ENCODE results near the gene GALNT13. TPM values are rescaled to one million over a fixed set of nuclear protein-coding genes. Genes with fewer than 3 reads are reported as not detected.

Gene GALNT13
- total and polyA plus RNA-seq, 2 experiments from 2014 or later = 1.3 to 3.1 TPM

DNA sequence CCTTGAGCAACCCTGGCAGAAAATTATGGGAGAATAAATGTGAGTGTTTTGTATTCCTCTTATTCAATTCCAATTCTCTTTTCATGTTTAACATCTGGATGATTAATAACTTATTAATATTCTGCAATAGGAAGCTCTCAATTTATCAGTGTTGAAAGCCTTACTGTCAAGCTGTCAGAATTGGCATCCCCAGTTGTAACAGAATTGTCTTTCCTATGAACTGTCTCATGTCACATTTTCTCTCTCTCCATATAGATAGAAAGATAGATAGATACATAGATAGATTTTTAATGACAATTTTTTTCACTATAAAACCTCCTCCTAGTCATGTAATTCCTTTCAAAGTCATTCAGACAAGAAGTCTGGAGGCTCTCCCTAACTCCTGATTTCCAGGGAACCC, 331.5 kb downstream of the GALNT13 start:
- DNase-seq (ENCODE audit: low read depth in 1 of 2, low spot score in 1 of 2) = no peak
- H3K36me3 ChIP-seq = no peaks in the 10 kb centered on the region
- H3K27me3 ChIP-seq = no peaks in the 10 kb centered on the region
- TF ChIP-seq, protein P1, sequence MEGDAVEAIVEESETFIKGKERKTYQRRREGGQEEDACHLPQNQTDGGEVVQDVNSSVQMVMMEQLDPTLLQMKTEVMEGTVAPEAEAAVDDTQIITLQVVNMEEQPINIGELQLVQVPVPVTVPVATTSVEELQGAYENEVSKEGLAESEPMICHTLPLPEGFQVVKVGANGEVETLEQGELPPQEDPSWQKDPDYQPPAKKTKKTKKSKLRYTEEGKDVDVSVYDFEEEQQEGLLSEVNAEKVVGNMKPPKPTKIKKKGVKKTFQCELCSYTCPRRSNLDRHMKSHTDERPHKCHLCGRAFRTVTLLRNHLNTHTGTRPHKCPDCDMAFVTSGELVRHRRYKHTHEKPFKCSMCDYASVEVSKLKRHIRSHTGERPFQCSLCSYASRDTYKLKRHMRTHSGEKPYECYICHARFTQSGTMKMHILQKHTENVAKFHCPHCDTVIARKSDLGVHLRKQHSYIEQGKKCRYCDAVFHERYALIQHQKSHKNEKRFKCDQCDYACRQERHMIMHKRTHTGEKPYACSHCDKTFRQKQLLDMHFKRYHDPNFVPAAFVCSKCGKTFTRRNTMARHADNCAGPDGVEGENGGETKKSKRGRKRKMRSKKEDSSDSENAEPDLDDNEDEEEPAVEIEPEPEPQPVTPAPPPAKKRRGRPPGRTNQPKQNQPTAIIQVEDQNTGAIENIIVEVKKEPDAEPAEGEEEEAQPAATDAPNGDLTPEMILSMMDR (IDR thresholded peaks at IDR 0.05; ENCODE audit: low read depth, low read length) = no peak
- H3K27ac ChIP-seq = no peak overlapping the region
- no peaks in the 10 kb centered on the region for H3K4me1 ChIP-seq (ENCODE audit: low read depth)
- no peak overlapping the region for H3K4me3 ChIP-seq
- H3K9me3 ChIP-seq (ENCODE audit: low read depth) = no peaks in the 10 kb centered on the region

DNA sequence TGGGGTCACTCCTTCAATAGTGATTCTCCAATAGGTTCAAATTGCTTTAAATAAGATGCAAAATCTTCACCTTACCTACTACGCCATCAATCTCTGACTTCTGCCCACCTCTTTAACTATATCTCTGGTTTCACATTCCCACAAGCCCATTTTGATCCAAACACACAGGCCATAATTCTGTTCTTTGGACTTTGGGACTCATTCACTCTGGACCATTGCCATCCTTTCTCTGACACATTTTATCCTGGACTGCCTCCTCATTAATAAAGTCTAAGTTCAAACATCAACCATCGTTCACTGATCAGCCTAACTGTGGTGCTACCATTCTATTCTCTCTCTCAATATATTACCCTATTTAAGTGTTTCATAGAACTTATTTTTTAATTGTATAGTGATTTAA, 332.2 kb downstream of the GALNT13 start:
- Histone ChIP-seq H3K9me3 (ENCODE audit: low read depth) (no peaks in the 10 kb centered on the region), H3K36me3 (no peaks in the 10 kb centered on the region), H3K27ac (no peak overlapping the region), H3K4me3 (no peak overlapping the region), H3K27me3 (no peaks in the 10 kb centered on the region), H3K4me1 (ENCODE audit: low read depth) (peaks cover 1% of the 10 kb centered on the region)
- TF ChIP-seq, protein P1 (IDR thresholded peaks at IDR 0.05; ENCODE audit: low read depth, low read length) = no peak
- no peak for DNase-seq (ENCODE audit: low read depth in 1 of 2, low spot score in 1 of 2)

DNA sequence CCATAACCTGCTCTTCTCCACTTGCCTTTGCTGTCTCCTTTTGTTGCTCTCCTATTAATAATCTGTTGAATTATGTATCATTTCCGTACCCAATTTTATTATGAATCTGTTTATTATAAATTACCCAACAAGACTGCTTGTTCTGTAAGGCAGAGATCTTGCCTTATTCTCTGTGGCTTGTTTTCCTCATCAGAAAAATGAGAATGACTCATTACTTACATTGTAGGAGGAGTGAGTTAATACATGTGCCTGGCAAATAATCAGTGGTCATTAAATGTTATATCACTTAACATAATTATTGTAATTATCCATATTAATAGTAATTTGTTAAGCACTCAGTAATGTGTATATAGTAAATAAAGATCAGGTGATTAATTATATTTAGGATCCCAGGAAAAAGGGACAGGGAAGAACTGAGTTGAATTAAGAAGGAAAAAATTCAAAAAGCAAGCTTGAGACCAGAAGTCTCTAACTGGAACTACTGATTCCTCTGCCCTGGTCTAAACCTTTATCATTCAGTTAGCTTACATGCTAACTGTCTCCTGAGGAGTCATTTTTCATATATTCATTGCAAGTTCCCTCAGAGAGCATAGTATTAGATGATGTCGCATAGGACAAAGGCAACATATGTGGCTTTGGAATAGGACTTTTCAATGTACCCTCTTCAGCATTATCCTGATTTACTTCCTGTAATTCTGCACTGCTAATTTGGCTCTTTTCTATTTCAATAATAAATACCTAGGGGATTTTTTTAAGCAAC, 335.7 kb downstream of the GALNT13 start:
- TF ChIP-seq, protein P1 (IDR thresholded peaks at IDR 0.05; ENCODE audit: low read depth, low read length) = no peak
- Histone ChIP-seq H3K27ac (no peak overlapping the region), H3K9me3 (ENCODE audit: low read depth) (no peaks in the 10 kb centered on the region), H3K4me3 (no peak overlapping the region), H3K4me1 (ENCODE audit: low read depth) (peaks cover 9% of the 10 kb centered on the region), H3K27me3 (no peaks in the 10 kb centered on the region), H3K36me3 (no peaks in the 10 kb centered on the region)
- no peak for DNase-seq (ENCODE audit: low read depth in 1 of 2, low spot score in 1 of 2)

DNA sequence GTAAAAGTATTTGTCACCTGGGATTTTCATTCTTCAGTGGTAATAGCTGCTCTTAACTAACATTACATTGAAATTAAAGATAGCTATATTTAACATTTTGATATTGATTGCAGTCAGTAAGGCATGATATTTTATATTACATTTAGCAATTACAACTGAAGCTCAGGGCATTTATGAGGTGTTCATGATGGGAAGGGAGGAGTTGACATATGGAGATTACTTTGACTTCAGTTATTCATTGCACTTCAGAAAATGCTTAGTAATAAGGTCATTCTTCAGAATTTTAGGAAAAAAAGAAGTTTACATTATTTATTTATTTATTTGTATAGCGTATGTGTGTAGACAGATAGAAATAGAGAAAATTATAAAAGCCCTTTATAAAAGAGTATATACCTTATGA, 352.0 kb downstream of the GALNT13 start:
- TF ChIP-seq, protein P1 (IDR thresholded peaks at IDR 0.05; ENCODE audit: low read depth, low read length) = no peak
- H3K4me1 ChIP-seq (ENCODE audit: low read depth) = peaks cover 9% of the 10 kb centered on the region
- H3K27ac ChIP-seq = no peak overlapping the region
- no peaks in the 10 kb centered on the region for H3K27me3 ChIP-seq
- H3K9me3 ChIP-seq (ENCODE audit: low read depth) = no peaks in the 10 kb centered on the region
- H3K4me3 ChIP-seq = no peak overlapping the region
- no peak for DNase-seq (ENCODE audit: low read depth in 1 of 2, low spot score in 1 of 2)
- H3K36me3 ChIP-seq = no peaks in the 10 kb centered on the region

DNA sequence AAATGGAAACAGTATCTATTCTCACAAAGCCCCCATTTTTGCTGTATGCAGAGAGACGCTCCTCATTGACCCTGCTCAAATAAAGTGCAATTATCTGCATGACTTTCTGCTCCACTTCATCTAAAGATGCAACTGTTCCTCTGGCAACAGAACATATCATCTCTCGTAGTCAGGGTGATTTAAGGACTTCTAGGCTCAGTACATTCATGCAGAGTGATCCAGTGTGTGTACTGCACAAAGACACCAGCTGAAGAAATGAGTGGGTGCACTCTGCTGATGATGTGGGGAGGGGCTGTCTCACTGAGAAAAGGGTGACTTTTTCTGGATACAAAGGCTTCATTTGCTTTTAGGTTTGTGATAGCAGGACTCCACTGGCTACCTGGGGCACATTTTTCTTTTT, 355.2 kb downstream of the GALNT13 start:
- H3K9me3 ChIP-seq (ENCODE audit: low read depth) = no peaks in the 10 kb centered on the region
- TF ChIP-seq, protein P1 (IDR thresholded peaks at IDR 0.05; ENCODE audit: low read depth, low read length) = no peak
- H3K27ac ChIP-seq = no peak overlapping the region
- no peaks in the 10 kb centered on the region for H3K36me3 ChIP-seq
- no peaks in the 10 kb centered on the region for H3K27me3 ChIP-seq
- H3K4me1 ChIP-seq (ENCODE audit: low read depth) = peaks cover 17% of the 10 kb centered on the region
- no peak overlapping the region for H3K4me3 ChIP-seq
- no peak for DNase-seq (ENCODE audit: low read depth in 1 of 2, low spot score in 1 of 2)

Data from cardiac muscle cell (in vitro differentiated cells and primary cell).